Skeletal muscle satellite cell (primary cell): ENCODE measurements around the gene DDR2.
A peak's percentile ranks its signal among the peaks of the same experiment; 100 is the strongest.

Experiments used
- H3K27me3 ChIP-seq: 2 replicates; pipeline ENCODE4 v1.7.0; 2013; ENCODE audit warnings: low read length; ENCODE audit not compliant: control insufficient read depth, insufficient read depth
- H3K36me3 ChIP-seq: 2 replicates; pipeline ENCODE4 v1.7.0; 2013; ENCODE audit warnings: mild to moderate bottlenecking, control low read depth, low read length; ENCODE audit not compliant: insufficient read depth
- H3K4me1 ChIP-seq: 2 replicates; pipeline ENCODE4 v1.7.0; 2013; ENCODE audit warnings: low read length; ENCODE audit not compliant: control insufficient read depth, insufficient read depth
- H3K4me2 ChIP-seq: 2 replicates; pipeline ENCODE4 v1.7.0; 2013; ENCODE audit warnings: mild to moderate bottlenecking, low read length
- H3K4me3 ChIP-seq: 2 replicates; pipeline ENCODE4 v1.7.0; 2013; ENCODE audit warnings: low read length
- H3K9ac ChIP-seq: 2 replicates; pipeline ENCODE4 v1.7.0; 2013; ENCODE audit warnings: mild to moderate bottlenecking, low read depth, low read length, moderate library complexity
- H3K9me3 ChIP-seq: replicated peaks from 2 replicates; pipeline ENCODE4 v1.7.0; 2013; ENCODE audit warnings: mild to moderate bottlenecking, control low read depth, low read length

Gene DDR2

DNA sequence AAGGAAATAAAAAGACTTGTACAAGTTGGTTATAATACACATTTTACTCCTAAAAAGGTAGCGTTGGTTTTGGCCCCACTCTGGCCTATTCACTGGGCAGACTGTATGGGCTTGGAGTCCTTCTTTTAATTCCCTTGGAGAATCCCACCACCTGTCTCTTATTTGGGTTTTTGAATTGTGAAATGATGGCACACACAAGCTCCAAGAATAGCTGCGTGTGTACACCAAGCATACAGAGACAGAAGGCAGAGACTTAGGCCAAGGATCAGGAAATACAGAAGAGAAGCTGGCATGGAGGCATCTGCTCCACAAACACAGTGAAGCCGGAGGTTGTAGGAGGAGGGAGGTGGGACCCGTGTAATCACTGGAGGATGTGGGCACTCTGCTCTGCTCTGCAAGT is 29.1 kb downstream of the DDR2 start:
- peaks cover 41% of the 10 kb centered on the region for H3K4me1 ChIP-seq
- no peaks in the 10 kb centered on the region for H3K9me3 ChIP-seq
- no peaks in the 10 kb centered on the region for H3K27me3 ChIP-seq
- no peak overlapping the region for H3K9ac ChIP-seq
- H3K36me3 ChIP-seq: peaks cover 29% of the 10 kb centered on the region
- no peak overlapping the region for H3K4me2 ChIP-seq
- no peak overlapping the region for H3K4me3 ChIP-seq

DNA sequence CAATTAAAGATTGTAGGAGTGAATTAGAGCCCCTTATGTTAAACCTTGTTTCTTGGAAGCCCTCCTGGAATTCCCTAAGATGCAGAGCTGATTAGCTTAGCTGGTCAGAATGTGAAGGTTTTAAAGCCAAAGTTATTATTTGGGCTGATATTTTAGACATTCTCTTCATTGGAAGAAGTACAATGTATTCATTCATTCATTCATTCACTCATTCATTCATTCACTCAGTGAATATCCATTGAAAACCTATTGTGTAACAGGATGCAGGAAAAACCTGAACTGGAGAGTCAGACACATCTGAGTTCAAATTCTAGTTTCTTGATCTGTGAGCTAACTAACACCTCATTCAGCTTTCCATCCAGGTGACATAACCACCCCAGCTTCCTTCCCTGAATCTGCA is 29.7 kb downstream of the DDR2 start:
- no peaks in the 10 kb centered on the region for H3K9me3 ChIP-seq
- H3K27me3 ChIP-seq: no peaks in the 10 kb centered on the region
- no peak overlapping the region for H3K9ac ChIP-seq
- no peak overlapping the region for H3K4me2 ChIP-seq
- H3K4me1 ChIP-seq: peaks cover 43% of the 10 kb centered on the region
- no peak overlapping the region for H3K4me3 ChIP-seq
- peaks cover 27% of the 10 kb centered on the region for H3K36me3 ChIP-seq

GRCh38 chr1:162663086-162663485 is 30.8 kb downstream of the DDR2 start:
- peaks cover 17% of the 10 kb centered on the region for H3K36me3 ChIP-seq
- H3K4me1 ChIP-seq: peaks cover 43% of the 10 kb centered on the region
- H3K27me3 ChIP-seq: no peaks in the 10 kb centered on the region
- H3K4me3 ChIP-seq: peak overlapping the region; percentile 21
- H3K9me3 ChIP-seq: no peaks in the 10 kb centered on the region
- H3K9ac ChIP-seq: peak overlapping the region; percentile 52
- H3K4me2 ChIP-seq: peak overlapping the region; percentile 72

GRCh38 chr1:162663589-162664106 is 31.4 kb downstream of the DDR2 start:
- Histone ChIP-seq H3K4me2 (peak overlapping the region; percentile 72), H3K4me3 (peak overlapping the region; percentile 21), H3K27me3 (no peaks in the 10 kb centered on the region), H3K9me3 (no peaks in the 10 kb centered on the region), H3K36me3 (peaks cover 13% of the 10 kb centered on the region), H3K4me1 (peaks cover 43% of the 10 kb centered on the region), H3K9ac (peak overlapping the region; percentile 52)

- Histone ChIP-seq H3K36me3 (peaks cover 4% of the 10 kb centered on the region), H3K9ac (no peak overlapping the region), H3K4me3 (peak overlapping the region; percentile 1), H3K27me3 (no peaks in the 10 kb centered on the region), H3K4me1 (peaks cover 44% of the 10 kb centered on the region), H3K9me3 (no peaks in the 10 kb centered on the region), H3K4me2 (no peak overlapping the region)
These were observed 33.9 kb downstream of the DDR2 start for GRCh38 chr1:162666006-162666645.

GRCh38 chr1:162667381-162668080 is 35.3 kb downstream of the DDR2 start:
- Histone ChIP-seq H3K9ac (no peak overlapping the region), H3K9me3 (no peaks in the 10 kb centered on the region), H3K27me3 (no peaks in the 10 kb centered on the region), H3K4me3 (no peak overlapping the region), H3K4me1 (peaks cover 47% of the 10 kb centered on the region), H3K36me3 (no peaks in the 10 kb centered on the region), H3K4me2 (no peak overlapping the region)

DNA sequence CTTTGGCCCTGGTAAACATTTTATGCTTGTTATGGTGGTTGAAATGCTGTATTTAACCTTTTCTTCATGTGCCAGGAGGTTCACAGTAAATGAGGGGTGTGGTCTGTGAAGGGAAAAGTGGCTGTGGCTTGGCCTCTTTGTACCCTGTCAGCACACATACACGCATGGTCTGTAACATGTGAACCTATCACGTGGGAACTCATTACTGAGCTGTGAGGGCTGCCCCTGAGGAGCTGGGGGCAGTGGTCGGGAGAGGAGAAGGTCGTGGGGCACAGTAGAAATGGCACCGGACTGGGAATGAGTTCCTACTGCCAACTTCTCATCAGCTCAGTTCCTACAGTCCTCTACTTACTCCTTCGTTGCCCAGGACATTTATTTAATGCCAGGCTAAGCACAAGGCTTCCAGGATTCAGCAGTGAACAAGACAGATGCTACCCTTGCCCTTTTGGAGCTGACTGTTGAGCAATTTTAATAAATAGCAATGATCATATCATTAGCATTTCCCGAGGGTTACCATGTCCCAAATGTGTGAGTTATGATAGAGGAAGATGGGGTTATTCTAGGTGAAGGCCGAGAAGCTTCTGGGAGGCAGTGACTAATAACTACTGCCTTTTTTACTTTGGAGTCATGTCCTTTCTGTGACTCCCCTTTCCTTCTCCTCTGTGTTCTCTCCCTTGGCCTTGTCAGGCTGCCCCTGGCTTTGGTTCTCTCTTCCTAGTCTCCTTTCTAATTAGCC is 38.8 kb downstream of the DDR2 start:
- no peaks in the 10 kb centered on the region for H3K9me3 ChIP-seq
- H3K4me1 ChIP-seq: peaks cover 56% of the 10 kb centered on the region
- no peaks in the 10 kb centered on the region for H3K27me3 ChIP-seq
- H3K4me2 ChIP-seq: peak overlapping the region; percentile 41
- H3K9ac ChIP-seq: peak overlapping the region; percentile 51
- no peak overlapping the region for H3K4me3 ChIP-seq
- H3K36me3 ChIP-seq: no peaks in the 10 kb centered on the region

GRCh38 chr1:162671664-162672410 is 39.6 kb downstream of the DDR2 start:
- Histone ChIP-seq H3K4me3 (no peak overlapping the region), H3K4me1 (peaks cover 59% of the 10 kb centered on the region), H3K36me3 (no peaks in the 10 kb centered on the region), H3K9me3 (no peaks in the 10 kb centered on the region), H3K9ac (peak overlapping the region; percentile 41), H3K4me2 (peak overlapping the region; percentile 27), H3K27me3 (no peaks in the 10 kb centered on the region)

GRCh38 chr1:162672622-162673260 is 40.5 kb downstream of the DDR2 start:
- H3K4me2 ChIP-seq: peak overlapping the region; percentile 26
- H3K4me1 ChIP-seq: peaks cover 68% of the 10 kb centered on the region

DNA sequence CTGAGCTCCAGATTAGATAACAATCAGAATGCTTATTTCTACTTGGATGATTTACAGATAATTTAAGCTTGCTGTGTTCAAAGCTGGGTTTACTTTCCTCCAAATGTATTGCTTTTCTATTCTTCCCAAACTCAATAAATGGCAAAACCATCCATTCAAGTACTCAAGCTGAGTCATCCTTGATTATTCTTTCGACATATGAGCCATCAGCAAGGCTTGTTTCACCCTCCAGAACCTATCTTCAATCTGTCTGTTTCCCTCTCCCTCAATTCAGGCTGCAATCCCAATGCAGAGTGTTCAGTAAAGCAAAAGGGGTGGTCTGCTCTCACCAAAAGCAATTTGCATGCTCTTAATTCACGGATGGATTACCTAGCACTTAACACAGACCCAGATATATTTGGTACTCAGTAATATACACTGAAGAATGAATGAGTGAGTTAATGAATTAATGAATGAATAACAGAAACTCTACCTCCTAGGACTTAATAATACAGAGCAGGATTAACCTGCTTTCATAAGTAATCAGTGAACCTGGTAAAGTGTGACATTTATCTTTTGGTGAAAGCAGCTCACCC is 41.9 kb downstream of the DDR2 start:
- H3K4me3 ChIP-seq: peak overlapping the region; percentile 24
- H3K36me3 ChIP-seq: no peaks in the 10 kb centered on the region
- H3K27me3 ChIP-seq: no peaks in the 10 kb centered on the region
- H3K9me3 ChIP-seq: no peaks in the 10 kb centered on the region
- peaks cover 79% of the 10 kb centered on the region for H3K4me1 ChIP-seq
- H3K9ac ChIP-seq: peak overlapping the region; percentile 25
- peak overlapping the region; percentile 26 for H3K4me2 ChIP-seq

More at GRCh38 chr1:162672622-162673260, 40.5 kb downstream of the DDR2 start:
- Histone ChIP-seq H3K27me3 (no peaks in the 10 kb centered on the region), H3K9ac (no peak overlapping the region), H3K4me3 (no peak overlapping the region), H3K9me3 (no peaks in the 10 kb centered on the region), H3K36me3 (no peaks in the 10 kb centered on the region)
